Measurements from ENCODE around the gene RTN4RL1.
A peak's percentile ranks its signal among the peaks of the same experiment; 100 is the strongest.

The RTN4RL1 gene, protein sequence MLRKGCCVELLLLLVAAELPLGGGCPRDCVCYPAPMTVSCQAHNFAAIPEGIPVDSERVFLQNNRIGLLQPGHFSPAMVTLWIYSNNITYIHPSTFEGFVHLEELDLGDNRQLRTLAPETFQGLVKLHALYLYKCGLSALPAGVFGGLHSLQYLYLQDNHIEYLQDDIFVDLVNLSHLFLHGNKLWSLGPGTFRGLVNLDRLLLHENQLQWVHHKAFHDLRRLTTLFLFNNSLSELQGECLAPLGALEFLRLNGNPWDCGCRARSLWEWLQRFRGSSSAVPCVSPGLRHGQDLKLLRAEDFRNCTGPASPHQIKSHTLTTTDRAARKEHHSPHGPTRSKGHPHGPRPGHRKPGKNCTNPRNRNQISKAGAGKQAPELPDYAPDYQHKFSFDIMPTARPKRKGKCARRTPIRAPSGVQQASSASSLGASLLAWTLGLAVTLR

DNA sequence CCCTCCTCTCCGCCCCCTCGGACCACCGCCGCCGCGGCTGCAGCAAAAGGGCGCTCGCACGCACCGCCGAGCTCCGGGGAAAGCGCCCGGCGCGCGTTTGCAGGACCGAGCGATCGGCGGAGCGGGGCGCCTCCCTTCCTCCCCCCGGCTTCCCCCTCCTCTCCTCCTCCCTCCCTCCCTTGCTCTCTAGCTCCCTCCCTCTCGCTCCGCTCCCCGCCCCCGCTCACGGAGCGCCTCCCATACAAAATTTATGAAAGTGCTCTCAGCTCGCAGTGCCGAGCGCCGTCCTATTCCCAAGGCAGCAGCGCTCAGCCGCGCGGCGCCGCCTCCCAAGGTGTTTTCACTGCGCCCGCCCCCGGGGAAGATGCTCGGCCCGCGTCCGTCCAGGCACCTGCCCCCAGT lies at the start of gene RTN4RL1:
Gene RTN4RL1 (minus strand): TSS at position 115 of the 402 bp plus-strand sequence. CDS start 469 bp downstream, outside the sequence.
- Histone ChIP-seq H3K27me3 (ENCODE audit: control insufficient read depth, insufficient read depth, low read length) (peaks cover 92% of the 10 kb centered on the region), H3K27ac (ENCODE audit: low read depth, low read length) (no peak within 1 kb of the TSS), H3K4me1 (ENCODE audit: control insufficient read depth, insufficient read depth, low read length) (peaks cover 4% of the 10 kb centered on the region; the same call in 1 of the 2 replicates), H3K9me3 (ENCODE audit: control insufficient read depth, insufficient read depth, low read length) (no peaks in the 10 kb centered on the region; the same call in 1 of the 2 replicates), H3K9ac (ENCODE audit: low read depth, low read length) (no peak within 1 kb of the TSS), H3K4me3 (ENCODE audit: low read depth, low read length) (peak within 1 kb of the TSS; percentile 48; the same call in 1 of the 2 replicates), H3K36me3 (ENCODE audit: control insufficient read depth, insufficient read depth, low read length) (no peaks in the 10 kb centered on the region)

DNA sequence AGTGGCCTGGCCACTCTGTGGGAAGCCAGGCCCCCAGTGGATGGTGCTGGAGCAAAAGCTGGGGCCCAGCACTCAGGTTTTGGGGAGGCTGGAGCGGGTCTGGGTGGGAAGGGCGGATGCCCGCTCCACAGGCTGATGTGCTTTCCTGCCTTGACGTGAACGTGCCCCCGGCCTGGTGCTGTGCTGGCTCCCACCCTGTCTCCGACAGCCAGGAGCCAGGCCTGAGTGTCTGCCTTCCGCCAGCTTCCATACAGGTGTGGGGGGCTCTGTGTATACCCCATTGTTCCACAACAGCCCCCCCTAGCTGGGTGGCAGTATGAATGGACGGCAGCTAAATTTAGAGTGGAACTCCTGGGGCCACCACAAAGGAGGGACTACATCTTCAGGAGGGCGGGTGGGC lies 49.8 kb upstream of the RTN4RL1 start:
- Histone ChIP-seq H3K36me3 (ENCODE audit: control insufficient read depth, insufficient read depth, low read length) (peaks cover 24% of the 10 kb centered on the region; the same call in 1 of the 2 replicates), H3K4me1 (ENCODE audit: control insufficient read depth, insufficient read depth, low read length) (no peaks in the 10 kb centered on the region), H3K27ac (ENCODE audit: low read depth, low read length) (peak overlapping the region; percentile 1)

DNA sequence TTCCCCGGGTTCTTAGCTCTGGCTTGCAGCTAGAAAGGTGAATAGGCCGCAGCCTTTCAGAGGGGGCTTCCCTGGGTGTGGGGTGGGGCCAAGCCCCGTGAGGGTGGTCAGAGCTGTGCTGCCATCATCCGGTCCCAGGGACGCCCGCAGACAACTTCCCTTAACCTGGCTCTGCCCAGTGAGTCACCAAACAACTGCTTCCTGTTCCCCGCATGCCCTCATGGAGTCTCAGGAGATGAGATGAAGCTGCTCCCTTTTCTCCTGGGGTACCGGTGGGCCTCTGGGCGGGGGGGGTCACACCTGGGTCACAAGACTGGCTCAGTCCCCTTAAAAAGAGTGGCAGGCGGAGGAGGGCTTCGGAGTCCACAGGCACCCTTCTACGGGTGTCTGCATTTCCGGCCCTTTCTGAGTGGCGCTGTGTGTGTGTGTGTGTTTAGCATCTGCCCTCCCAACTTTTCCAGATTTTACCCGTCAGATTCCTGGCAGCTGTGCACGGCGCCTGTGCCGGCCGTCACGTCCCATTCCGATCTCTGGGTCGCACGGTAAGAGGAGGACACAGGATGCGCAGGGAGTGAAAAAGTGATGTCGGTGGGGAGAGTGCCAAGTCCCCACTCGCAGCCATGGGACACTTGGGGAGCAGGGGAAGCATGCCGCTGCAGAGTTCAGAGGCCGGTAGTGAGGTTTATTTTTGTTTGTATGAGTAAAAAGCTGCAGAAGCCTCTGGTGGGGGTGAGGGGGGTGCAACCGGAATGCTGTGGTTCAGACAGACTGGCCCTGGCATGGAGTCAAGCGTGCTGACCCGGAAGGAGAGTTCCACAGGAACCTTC lies 46.5 kb upstream of the RTN4RL1 start:
- Histone ChIP-seq H3K27me3 (ENCODE audit: control insufficient read depth, insufficient read depth, low read length) (no peaks in the 10 kb centered on the region), H3K27ac (ENCODE audit: low read depth, low read length) (no peak overlapping the region), H3K4me3 (ENCODE audit: low read depth, low read length) (no peak overlapping the region), H3K4me1 (ENCODE audit: control insufficient read depth, insufficient read depth, low read length) (no peaks in the 10 kb centered on the region), H3K9me3 (ENCODE audit: control insufficient read depth, insufficient read depth, low read length) (no peaks in the 10 kb centered on the region), H3K9ac (ENCODE audit: low read depth, low read length) (no peak overlapping the region), H3K36me3 (ENCODE audit: control insufficient read depth, insufficient read depth, low read length) (peaks cover 12% of the 10 kb centered on the region; the same call in 1 of the 2 replicates)

More for the DNA sequence above, 49.8 kb upstream of the RTN4RL1 start:
- H3K27me3 ChIP-seq (ENCODE audit: control insufficient read depth, insufficient read depth, low read length), result no peaks in the 10 kb centered on the region
- H3K9me3 ChIP-seq (ENCODE audit: control insufficient read depth, insufficient read depth, low read length), result no peaks in the 10 kb centered on the region
- no peak overlapping the region for H3K9ac ChIP-seq (ENCODE audit: low read depth, low read length)
- H3K4me3 ChIP-seq (ENCODE audit: low read depth, low read length), result no peak overlapping the region

DNA sequence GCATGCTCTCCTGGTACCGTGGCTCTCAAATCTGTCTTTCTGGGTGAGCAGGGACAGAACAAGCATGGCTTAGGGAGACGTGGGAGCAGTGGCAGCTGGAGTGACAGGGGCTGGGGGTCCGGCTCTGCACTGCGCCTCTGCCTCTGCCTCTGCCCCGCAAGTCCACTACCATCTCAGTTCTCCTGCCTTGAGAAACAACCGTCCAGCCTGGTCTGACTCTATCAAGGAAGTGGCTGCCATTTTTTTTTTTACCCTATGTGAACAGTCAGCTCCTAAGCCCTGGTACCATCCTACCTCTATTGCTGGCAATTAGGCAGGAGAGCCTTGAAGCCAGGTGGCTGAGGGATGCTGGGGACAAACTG lies 45.9 kb upstream of the RTN4RL1 start:
- Histone ChIP-seq H3K9ac (ENCODE audit: low read depth, low read length) (no peak overlapping the region), H3K9me3 (ENCODE audit: control insufficient read depth, insufficient read depth, low read length) (no peaks in the 10 kb centered on the region), H3K27ac (ENCODE audit: low read depth, low read length) (no peak overlapping the region), H3K4me1 (ENCODE audit: control insufficient read depth, insufficient read depth, low read length) (no peaks in the 10 kb centered on the region), H3K4me3 (ENCODE audit: low read depth, low read length) (no peak overlapping the region), H3K36me3 (ENCODE audit: control insufficient read depth, insufficient read depth, low read length) (peaks cover 17% of the 10 kb centered on the region; the same call in 1 of the 2 replicates), H3K27me3 (ENCODE audit: control insufficient read depth, insufficient read depth, low read length) (no peaks in the 10 kb centered on the region)

DNA sequence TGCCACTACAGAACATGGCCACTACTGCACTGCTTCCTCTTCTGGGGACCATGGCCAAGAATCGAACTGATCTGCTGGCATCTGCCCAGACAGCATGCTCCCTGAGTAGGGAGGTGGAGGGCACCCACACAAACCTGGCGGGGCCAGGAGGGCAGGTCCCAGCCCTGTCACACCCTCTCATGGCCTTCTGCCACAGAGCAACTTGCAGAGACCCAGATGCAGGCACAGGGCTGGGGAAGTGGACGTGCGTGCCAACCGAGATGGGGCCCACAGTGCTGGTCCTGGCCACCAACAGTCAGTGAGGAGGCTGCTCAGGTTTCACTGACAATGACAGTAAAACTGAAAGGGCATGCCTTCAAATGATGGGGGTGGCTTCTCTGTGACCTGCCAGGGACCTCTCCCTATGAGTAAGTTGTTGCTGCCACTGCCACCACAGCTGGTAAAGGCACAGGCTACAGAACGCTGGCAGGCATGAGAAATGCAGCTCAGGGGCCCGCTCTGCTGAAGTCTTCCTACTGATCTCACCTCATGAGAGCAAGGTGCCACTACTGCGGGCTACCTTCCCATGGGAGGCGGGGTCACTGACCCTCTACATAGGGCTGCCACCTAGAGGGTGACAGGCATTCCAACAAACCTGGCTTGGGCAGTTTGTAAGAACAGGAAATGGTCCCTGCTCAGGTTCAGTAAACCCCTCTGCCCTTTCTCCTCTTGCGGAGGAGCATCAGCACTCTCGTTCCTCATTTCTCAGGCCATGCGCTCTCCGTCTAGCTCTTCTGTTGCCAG lies 45.3 kb upstream of the RTN4RL1 start:
- H3K27ac ChIP-seq (ENCODE audit: low read depth, low read length), result no peak overlapping the region

DNA sequence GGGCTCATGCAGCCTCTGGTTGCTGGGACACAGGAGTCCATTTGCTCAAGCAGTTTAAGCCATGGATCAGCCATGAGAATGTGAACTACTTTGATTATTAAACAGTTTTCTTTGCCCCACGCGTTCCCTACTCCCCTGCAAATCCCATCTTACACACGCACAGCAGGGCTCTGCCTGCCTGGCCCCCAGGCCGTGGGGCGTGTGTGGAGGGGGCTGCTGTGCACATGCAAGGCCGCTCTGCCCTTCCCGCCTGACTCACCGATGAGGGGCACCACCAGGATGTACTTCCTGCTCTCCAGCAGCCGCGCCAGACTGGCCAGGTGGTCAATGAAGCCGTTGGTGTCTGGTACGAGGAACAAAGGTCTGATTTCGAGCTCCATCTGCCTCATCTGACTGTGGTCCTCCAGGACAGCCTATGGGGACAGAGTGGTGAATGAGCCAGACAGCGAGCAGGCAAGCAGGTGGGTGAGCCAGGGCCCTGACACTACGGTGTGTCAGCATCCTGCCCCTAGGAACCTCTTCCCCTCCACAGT lies 43.5 kb upstream of the RTN4RL1 start:
- Histone ChIP-seq H3K27me3 (ENCODE audit: control insufficient read depth, insufficient read depth, low read length) (no peaks in the 10 kb centered on the region), H3K36me3 (ENCODE audit: control insufficient read depth, insufficient read depth, low read length) (peaks cover 21% of the 10 kb centered on the region; the same call in 1 of the 2 replicates), H3K4me1 (ENCODE audit: control insufficient read depth, insufficient read depth, low read length) (no peaks in the 10 kb centered on the region), H3K4me3 (ENCODE audit: low read depth, low read length) (no peak overlapping the region), H3K9ac (ENCODE audit: low read depth, low read length) (no peak overlapping the region), H3K9me3 (ENCODE audit: control insufficient read depth, insufficient read depth, low read length) (no peaks in the 10 kb centered on the region), H3K27ac (ENCODE audit: low read depth, low read length) (no peak overlapping the region)

More for the DNA sequence above, 45.3 kb upstream of the RTN4RL1 start:
- no peaks in the 10 kb centered on the region for H3K27me3 ChIP-seq (ENCODE audit: control insufficient read depth, insufficient read depth, low read length)
- no peaks in the 10 kb centered on the region for H3K4me1 ChIP-seq (ENCODE audit: control insufficient read depth, insufficient read depth, low read length)
- no peak overlapping the region for H3K4me3 ChIP-seq (ENCODE audit: low read depth, low read length)
- H3K9me3 ChIP-seq (ENCODE audit: control insufficient read depth, insufficient read depth, low read length), result no peaks in the 10 kb centered on the region
- no peak overlapping the region for H3K9ac ChIP-seq (ENCODE audit: low read depth, low read length)
- H3K36me3 ChIP-seq (ENCODE audit: control insufficient read depth, insufficient read depth, low read length), result peaks cover 18% of the 10 kb centered on the region; the same call in 1 of the 2 replicates

DNA sequence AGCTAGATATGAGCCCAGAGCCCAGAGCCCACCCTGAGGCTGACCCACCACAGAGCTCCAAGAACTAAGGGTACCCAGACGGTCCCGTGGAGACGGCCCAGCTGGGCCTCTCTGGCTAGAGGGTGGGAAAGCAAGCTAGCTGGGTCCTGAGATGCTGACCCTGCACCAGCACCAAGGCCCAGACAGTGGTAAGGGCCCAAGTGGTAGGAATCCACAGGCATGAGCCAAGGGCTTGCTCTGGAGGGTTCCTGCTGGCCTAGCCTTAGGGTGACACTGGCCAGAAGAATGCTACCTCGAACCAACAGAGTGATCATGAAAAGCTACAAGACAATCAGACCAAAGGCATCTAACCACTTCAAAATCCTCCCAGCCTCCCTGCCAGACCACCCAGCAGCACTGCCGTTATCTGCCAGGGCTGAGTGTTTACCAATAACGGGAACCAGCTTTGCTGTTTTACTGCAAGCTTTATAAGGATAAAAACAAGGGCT lies 42.9 kb upstream of the RTN4RL1 start:
- Histone ChIP-seq H3K4me1 (ENCODE audit: control insufficient read depth, insufficient read depth, low read length) (peaks cover 4% of the 10 kb centered on the region), H3K4me3 (ENCODE audit: low read depth, low read length) (no peak overlapping the region), H3K9me3 (ENCODE audit: control insufficient read depth, insufficient read depth, low read length) (no peaks in the 10 kb centered on the region), H3K9ac (ENCODE audit: low read depth, low read length) (no peak overlapping the region), H3K27ac (ENCODE audit: low read depth, low read length) (no peak overlapping the region), H3K36me3 (ENCODE audit: control insufficient read depth, insufficient read depth, low read length) (peaks cover 21% of the 10 kb centered on the region; the same call in 1 of the 2 replicates), H3K27me3 (ENCODE audit: control insufficient read depth, insufficient read depth, low read length) (no peaks in the 10 kb centered on the region)

DNA sequence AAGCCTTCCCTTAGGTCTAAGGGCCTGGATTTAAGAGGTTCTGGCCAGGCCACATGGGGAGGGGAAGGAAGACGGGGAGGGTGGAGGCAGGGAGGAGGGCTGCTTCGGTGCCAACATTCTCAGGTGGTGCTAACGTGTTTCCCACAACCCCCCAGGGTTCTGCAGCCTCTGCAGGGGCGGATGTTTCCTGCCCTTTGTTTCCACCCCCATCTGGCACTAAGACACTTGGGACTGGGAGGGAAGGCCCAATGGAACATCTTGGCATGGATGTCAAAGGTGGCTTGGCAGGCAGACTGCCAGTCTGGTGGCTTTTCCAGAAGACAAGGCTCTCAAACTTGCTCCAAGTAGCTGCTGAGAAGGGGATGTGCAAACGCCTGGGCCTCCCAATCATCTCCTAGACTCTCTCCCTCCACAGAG lies 42.5 kb upstream of the RTN4RL1 start:
- peaks cover 8% of the 10 kb centered on the region for H3K4me1 ChIP-seq (ENCODE audit: control insufficient read depth, insufficient read depth, low read length)
- H3K9me3 ChIP-seq (ENCODE audit: control insufficient read depth, insufficient read depth, low read length), result no peaks in the 10 kb centered on the region
- H3K9ac ChIP-seq (ENCODE audit: low read depth, low read length), result no peak overlapping the region
- H3K27ac ChIP-seq (ENCODE audit: low read depth, low read length), result no peak overlapping the region
- H3K36me3 ChIP-seq (ENCODE audit: control insufficient read depth, insufficient read depth, low read length), result peaks cover 20% of the 10 kb centered on the region; the same call in 1 of the 2 replicates
- no peaks in the 10 kb centered on the region for H3K27me3 ChIP-seq (ENCODE audit: control insufficient read depth, insufficient read depth, low read length)
- H3K4me3 ChIP-seq (ENCODE audit: low read depth, low read length), result no peak overlapping the region

DNA sequence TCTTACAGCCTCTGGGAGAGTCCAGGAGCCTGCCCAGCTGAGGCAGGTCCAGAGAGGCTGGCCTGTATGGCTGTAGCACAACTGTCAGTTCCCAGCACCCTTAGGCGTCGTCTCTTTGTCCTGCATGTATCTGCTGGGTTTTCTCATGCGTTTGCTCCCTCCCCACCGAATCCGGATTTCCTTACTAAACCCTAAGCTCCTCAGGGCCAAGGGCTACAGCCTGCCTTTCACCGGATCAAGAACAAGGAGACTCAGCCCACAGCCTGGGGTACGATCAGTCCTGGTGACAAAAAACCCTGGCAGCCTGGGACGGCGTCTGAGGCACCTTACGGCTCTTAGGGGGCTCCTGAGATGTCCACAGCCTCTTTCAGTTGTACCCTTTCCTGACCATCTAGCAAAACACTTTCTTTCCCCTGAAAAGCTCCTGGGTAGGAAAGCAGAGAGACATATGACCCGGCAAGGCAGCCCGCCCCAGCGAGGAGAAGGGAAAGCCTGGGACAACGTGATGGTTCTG lies 42.0 kb upstream of the RTN4RL1 start:
- H3K27me3 ChIP-seq (ENCODE audit: control insufficient read depth, insufficient read depth, low read length), result no peaks in the 10 kb centered on the region
- no peak overlapping the region for H3K9ac ChIP-seq (ENCODE audit: low read depth, low read length)
- H3K36me3 ChIP-seq (ENCODE audit: control insufficient read depth, insufficient read depth, low read length), result peaks cover 15% of the 10 kb centered on the region; the same call in 1 of the 2 replicates
- no peak overlapping the region for H3K27ac ChIP-seq (ENCODE audit: low read depth, low read length)
- peaks cover 13% of the 10 kb centered on the region for H3K4me1 ChIP-seq (ENCODE audit: control insufficient read depth, insufficient read depth, low read length)
- no peaks in the 10 kb centered on the region for H3K9me3 ChIP-seq (ENCODE audit: control insufficient read depth, insufficient read depth, low read length)
- H3K4me3 ChIP-seq (ENCODE audit: low read depth, low read length), result no peak overlapping the region

DNA sequence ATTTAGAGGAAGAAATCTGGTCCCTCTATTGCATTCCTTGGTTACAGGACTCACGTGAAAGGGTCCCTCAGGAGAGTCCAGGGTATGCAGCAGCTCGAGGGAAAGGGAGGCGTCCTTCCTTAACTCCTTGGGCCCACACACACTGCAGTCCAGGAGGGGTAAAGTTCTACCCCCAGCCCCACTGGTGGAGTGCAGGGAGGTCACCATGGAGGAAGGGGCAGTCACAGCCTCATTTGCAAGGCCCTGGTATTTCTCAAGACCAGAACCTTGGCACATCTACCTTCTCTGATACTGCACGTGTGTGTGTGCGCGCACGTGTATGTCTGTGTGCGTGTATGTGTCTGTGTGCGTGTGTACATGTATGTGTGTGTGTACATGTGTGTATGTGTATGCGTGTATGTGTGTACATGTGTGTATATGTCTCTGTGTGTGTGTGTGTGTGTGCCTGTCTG lies 40.8 kb upstream of the RTN4RL1 start:
- H3K4me3 ChIP-seq (ENCODE audit: low read depth, low read length), result no peak overlapping the region
- H3K27me3 ChIP-seq (ENCODE audit: control insufficient read depth, insufficient read depth, low read length), result no peaks in the 10 kb centered on the region
- H3K36me3 ChIP-seq (ENCODE audit: control insufficient read depth, insufficient read depth, low read length), result peaks cover 10% of the 10 kb centered on the region; the same call in 1 of the 2 replicates
- H3K4me1 ChIP-seq (ENCODE audit: control insufficient read depth, insufficient read depth, low read length), result peaks cover 14% of the 10 kb centered on the region
- H3K9ac ChIP-seq (ENCODE audit: low read depth, low read length), result no peak overlapping the region
- H3K9me3 ChIP-seq (ENCODE audit: control insufficient read depth, insufficient read depth, low read length), result no peaks in the 10 kb centered on the region
- H3K27ac ChIP-seq (ENCODE audit: low read depth, low read length), result no peak overlapping the region
